MM.1S (cell line): ENCODE results near the gene MTMR2.
"Not testable (repeated sequence)": the region's sequence is repeated elsewhere in the genome, so short reads cannot be mapped to it uniquely, and the experiment has no call there.

Experiments
- EZH2 ChIP-seq: fragments of 300-600 bp; sonication (generic); optimal IDR thresholded peaks from 2 replicates; pipeline ENCODE3; 2017; ENCODE audit warnings: low read depth, mild to moderate bottlenecking, antibody characterized with exemption, low read length, mixed read lengths
- EZH2phosphoT487 ChIP-seq: fragments of 300-600 bp; sonication (generic); IDR thresholded peaks from 2 replicates; pipeline ENCODE4 v1.6.1; 2018; ENCODE audit warnings: antibody characterized with exemption, low read length
- TF ChIP-seq, protein P1 (sequence below): fragments of 300-600 bp; sonication (generic); IDR thresholded peaks from 2 replicates; pipeline ENCODE4 v1.5.1; 2016; ENCODE audit warnings: antibody characterized with exemption, low read length, mixed read lengths

DNA sequence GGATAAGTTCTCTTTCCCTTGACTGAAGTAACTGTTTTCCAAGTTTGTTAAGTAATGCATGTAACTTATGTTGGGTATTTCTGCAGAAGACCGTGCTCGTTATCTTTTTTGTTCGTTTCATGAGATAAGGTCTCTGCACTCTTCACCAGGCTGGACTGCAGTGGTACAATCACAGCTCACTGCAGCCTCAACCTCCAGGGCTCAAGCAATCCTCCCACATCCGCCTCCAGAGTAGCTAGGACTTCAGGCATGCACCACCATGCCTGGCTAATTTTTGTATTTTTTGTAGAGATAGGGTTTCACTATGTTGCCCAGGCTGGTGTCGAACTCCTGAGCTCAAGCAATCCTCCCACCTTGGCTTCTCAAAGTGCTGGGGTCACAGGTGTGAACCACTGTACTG lies 69.5 kb downstream of the MTMR2 start:
- not testable (repeated sequence) for TF ChIP-seq EZH2, EZH2phosphoT487
- TF ChIP-seq, protein P1, sequence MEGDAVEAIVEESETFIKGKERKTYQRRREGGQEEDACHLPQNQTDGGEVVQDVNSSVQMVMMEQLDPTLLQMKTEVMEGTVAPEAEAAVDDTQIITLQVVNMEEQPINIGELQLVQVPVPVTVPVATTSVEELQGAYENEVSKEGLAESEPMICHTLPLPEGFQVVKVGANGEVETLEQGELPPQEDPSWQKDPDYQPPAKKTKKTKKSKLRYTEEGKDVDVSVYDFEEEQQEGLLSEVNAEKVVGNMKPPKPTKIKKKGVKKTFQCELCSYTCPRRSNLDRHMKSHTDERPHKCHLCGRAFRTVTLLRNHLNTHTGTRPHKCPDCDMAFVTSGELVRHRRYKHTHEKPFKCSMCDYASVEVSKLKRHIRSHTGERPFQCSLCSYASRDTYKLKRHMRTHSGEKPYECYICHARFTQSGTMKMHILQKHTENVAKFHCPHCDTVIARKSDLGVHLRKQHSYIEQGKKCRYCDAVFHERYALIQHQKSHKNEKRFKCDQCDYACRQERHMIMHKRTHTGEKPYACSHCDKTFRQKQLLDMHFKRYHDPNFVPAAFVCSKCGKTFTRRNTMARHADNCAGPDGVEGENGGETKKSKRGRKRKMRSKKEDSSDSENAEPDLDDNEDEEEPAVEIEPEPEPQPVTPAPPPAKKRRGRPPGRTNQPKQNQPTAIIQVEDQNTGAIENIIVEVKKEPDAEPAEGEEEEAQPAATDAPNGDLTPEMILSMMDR, result not testable (repeated sequence)
